ENCODE data around the gene COQ8A.

Gene COQ8A

DNA sequence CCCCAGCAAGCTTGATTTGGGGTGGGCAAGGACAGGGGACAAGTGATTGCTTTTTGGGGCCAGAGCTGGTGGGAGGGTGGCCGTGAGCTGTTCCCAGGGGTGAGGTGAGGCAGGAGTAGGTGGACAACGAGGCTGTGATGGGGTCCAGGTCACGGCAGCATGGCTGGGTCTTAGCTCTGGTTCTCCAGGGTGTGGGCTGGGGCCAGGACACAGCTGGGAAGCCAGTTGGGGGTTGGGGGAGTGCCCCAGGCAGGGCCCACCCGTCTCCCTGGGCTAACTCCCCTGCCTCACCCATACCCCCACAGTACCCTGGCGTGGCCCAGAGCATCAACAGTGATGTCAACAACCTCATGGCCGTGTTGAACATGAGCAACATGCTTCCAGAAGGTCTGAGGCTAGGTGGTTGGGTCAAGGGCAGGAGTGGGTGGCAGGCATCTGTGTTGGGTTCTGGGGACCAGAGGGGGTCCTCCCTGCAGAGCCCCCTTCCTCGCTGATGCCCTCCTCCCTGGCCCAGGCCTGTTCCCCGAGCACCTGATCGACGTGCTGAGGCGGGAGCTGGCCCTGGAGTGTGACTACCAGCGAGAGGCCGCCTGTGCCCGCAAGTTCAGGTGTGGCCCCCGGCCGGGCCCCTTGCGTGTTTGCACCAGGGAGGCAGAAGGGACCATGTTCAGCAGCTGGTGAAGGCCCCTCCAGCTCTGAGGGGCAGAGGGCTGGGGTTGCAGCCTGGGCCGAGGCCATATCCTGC, 43.3 kb downstream of the COQ8A start:
- Histone ChIP-seq H3K79me2 (ENCODE audit: control insufficient read depth, insufficient read depth, low read length) (no peaks in the 10 kb centered on the region), H4K5ac (ENCODE audit: low read length) (no peak overlapping the region), H2AK5ac (ENCODE audit: low read length) (no peak overlapping the region), H4K8ac (ENCODE audit: low read depth, low read length) (no peak overlapping the region), H3K4me3 (ENCODE audit: low read length) (no peak overlapping the region), H3K56ac (ENCODE audit: low read length) (no peak overlapping the region), H2BK120ac (ENCODE audit: low read depth, low read length) (no peak overlapping the region), H3K4ac (ENCODE audit: low read depth, low read length) (no peak overlapping the region), H3K79me1 (ENCODE audit: low read length) (no peaks in the 10 kb centered on the region), H3K4me2 (ENCODE audit: low read length) (no peak overlapping the region), H2BK15ac (replicated peaks; ENCODE audit: low read depth) (no peak overlapping the region), H2BK5ac (ENCODE audit: low read length) (no peak overlapping the region), H3K4me1 (ENCODE audit: control insufficient read depth, low read depth, low read length) (peaks cover 2% of the 10 kb centered on the region), H3K27ac (ENCODE audit: low read depth, low read length) (no peak overlapping the region), H3K9ac (ENCODE audit: low read length) (no peak overlapping the region), H3K27me3 (ENCODE audit: insufficient read depth, low read length, poor library complexity) (no peaks in the 10 kb centered on the region), H3K23ac (ENCODE audit: low read length) (no peak overlapping the region), H3K18ac (ENCODE audit: low read length) (no peak overlapping the region), H3K36me3 (ENCODE audit: control insufficient read depth, insufficient read depth, low read length) (no peaks in the 10 kb centered on the region)
- no CpG with 5 or more reads among the region's 18 CpGs for WGBS (ENCODE audit: extremely low coverage, insufficient coverage, low lambda C conversion rate)
- DNase-seq = no peak

DNA sequence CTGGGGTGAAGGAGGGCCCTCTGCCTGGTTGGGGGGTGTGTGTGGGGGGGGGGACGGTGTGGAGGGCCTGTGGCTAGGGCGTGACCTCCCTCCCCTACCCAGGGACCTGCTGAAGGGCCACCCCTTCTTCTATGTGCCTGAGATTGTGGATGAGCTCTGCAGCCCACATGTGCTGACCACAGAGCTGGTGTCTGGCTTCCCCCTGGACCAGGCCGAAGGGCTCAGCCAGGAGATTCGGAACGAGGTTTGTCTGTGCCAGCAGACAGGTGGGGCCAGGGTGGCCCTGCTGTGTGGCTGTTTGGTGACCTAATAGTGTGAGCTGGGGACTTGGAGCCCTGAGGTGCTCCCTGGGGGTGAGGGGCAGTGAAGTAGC, 43.9 kb downstream of the COQ8A start:
- Histone ChIP-seq H3K79me2 (ENCODE audit: control insufficient read depth, insufficient read depth, low read length) (no peaks in the 10 kb centered on the region), H4K5ac (ENCODE audit: low read length) (no peak overlapping the region), H3K36me3 (ENCODE audit: control insufficient read depth, insufficient read depth, low read length) (no peaks in the 10 kb centered on the region), H3K4me3 (ENCODE audit: low read length) (no peak overlapping the region), H3K4ac (ENCODE audit: low read depth, low read length) (no peak overlapping the region), H3K9ac (ENCODE audit: low read length) (no peak overlapping the region), H2BK120ac (ENCODE audit: low read depth, low read length) (no peak overlapping the region), H3K4me2 (ENCODE audit: low read length) (no peak overlapping the region), H2BK5ac (ENCODE audit: low read length) (no peak overlapping the region), H3K27me3 (ENCODE audit: insufficient read depth, low read length, poor library complexity) (no peaks in the 10 kb centered on the region), H3K23ac (ENCODE audit: low read length) (no peak overlapping the region), H3K27ac (ENCODE audit: low read depth, low read length) (no peak overlapping the region), H3K4me1 (ENCODE audit: control insufficient read depth, low read depth, low read length) (peaks cover 1% of the 10 kb centered on the region), H3K79me1 (ENCODE audit: low read length) (no peaks in the 10 kb centered on the region), H2AK5ac (ENCODE audit: low read length) (no peak overlapping the region), H3K18ac (ENCODE audit: low read length) (no peak overlapping the region), H4K8ac (ENCODE audit: low read depth, low read length) (no peak overlapping the region), H2BK15ac (replicated peaks; ENCODE audit: low read depth) (no peak overlapping the region), H3K56ac (ENCODE audit: low read length) (no peak overlapping the region)
- no CpG with 5 or more reads among the region's 5 CpGs for WGBS (ENCODE audit: extremely low coverage, insufficient coverage, low lambda C conversion rate)
- no peak for DNase-seq

DNA sequence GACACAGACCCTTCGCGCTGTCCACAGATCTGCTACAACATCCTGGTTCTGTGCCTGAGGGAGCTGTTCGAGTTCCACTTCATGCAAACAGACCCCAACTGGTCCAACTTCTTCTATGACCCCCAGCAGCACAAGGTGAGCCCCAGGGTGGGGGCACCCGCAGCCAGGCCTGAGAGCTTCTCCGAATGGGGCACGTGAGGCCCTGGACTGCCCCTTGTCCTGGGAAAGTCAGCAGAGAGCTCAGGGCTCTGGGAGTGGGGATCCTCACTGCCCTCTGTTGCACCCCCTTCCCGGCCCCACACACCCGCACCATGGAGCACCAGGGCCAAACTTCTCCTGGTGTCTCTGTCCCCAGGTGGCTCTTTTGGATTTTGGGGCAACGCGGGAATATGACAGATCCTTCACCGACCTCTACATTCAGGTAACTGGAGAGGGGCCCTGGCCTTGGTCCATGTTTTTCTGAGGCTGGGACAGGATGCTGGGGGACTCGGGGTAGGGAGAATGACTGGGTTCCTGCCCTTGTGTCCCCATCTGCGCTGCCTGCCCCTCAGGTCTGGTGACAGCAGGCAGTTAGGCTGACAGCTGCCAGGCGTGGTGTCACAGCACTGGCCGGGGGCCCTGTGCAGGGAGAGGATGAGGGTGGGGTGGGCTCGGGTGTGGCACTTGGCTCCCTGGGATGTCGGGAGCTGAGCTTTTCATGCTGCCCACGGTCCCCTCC, 44.6 kb downstream of the COQ8A start:
- no peak overlapping the region for H3K23ac ChIP-seq (ENCODE audit: low read length)
- no peaks in the 10 kb centered on the region for H3K4me1 ChIP-seq (ENCODE audit: control insufficient read depth, low read depth, low read length)
- no peak overlapping the region for H3K4ac ChIP-seq (ENCODE audit: low read depth, low read length)
- WGBS (ENCODE audit: extremely low coverage, insufficient coverage, low lambda C conversion rate) = no CpG with 5 or more reads among the region's 18 CpGs
- H3K79me1 ChIP-seq (ENCODE audit: low read length) = no peaks in the 10 kb centered on the region
- no peak overlapping the region for H3K4me3 ChIP-seq (ENCODE audit: low read length)
- no peaks in the 10 kb centered on the region for H3K27me3 ChIP-seq (ENCODE audit: insufficient read depth, low read length, poor library complexity)
- H2BK15ac ChIP-seq (replicated peaks; ENCODE audit: low read depth) = no peak overlapping the region
- no peaks in the 10 kb centered on the region for H3K79me2 ChIP-seq (ENCODE audit: control insufficient read depth, insufficient read depth, low read length)
- H4K5ac ChIP-seq (ENCODE audit: low read length) = no peak overlapping the region
- no peak overlapping the region for H2BK5ac ChIP-seq (ENCODE audit: low read length)
- no peak overlapping the region for H3K4me2 ChIP-seq (ENCODE audit: low read length)
- no peak overlapping the region for H3K56ac ChIP-seq (ENCODE audit: low read length)
- DNase-seq = no peak
- H4K8ac ChIP-seq (ENCODE audit: low read depth, low read length) = no peak overlapping the region
- no peak overlapping the region for H3K27ac ChIP-seq (ENCODE audit: low read depth, low read length)
- H2AK5ac ChIP-seq (ENCODE audit: low read length) = no peak overlapping the region
- H3K36me3 ChIP-seq (ENCODE audit: control insufficient read depth, insufficient read depth, low read length) = no peaks in the 10 kb centered on the region
- H3K18ac ChIP-seq (ENCODE audit: low read length) = no peak overlapping the region
- H2BK120ac ChIP-seq (ENCODE audit: low read depth, low read length) = no peak overlapping the region
- H3K9ac ChIP-seq (ENCODE audit: low read length) = no peak overlapping the region

DNA sequence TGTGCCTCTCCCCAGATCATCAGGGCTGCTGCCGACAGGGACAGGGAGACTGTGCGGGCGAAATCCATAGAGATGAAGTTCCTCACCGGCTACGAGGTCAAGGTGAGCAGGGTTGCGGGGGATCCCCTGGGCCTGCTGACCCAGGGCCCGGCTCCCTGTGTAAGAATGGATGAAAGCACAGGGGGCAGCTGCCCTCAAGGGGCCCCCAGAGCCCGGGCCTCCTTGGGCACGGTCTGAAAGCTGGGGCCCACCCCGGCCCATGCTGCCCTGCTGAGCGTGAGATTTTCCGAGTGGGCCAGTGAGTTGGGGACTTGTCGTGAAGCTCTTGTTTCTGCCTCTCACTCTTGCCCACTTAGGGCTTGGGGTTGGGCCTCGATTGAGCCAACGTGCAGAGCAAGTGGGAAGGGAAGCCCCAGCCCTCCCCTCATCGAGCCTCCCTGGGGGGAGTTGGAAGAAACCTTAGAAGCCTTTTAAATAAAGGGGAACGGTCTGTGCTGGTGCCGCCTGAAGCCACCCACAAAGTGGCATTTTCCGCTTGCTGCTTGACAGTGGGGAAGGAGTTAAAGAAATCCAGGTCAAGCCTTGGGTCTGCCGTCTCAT, 45.2 kb downstream of the COQ8A start:
- Histone ChIP-seq H2BK15ac (replicated peaks; ENCODE audit: low read depth) (no peak overlapping the region), H3K4me3 (ENCODE audit: low read length) (no peak overlapping the region), H3K27ac (ENCODE audit: low read depth, low read length) (no peak overlapping the region)

DNA sequence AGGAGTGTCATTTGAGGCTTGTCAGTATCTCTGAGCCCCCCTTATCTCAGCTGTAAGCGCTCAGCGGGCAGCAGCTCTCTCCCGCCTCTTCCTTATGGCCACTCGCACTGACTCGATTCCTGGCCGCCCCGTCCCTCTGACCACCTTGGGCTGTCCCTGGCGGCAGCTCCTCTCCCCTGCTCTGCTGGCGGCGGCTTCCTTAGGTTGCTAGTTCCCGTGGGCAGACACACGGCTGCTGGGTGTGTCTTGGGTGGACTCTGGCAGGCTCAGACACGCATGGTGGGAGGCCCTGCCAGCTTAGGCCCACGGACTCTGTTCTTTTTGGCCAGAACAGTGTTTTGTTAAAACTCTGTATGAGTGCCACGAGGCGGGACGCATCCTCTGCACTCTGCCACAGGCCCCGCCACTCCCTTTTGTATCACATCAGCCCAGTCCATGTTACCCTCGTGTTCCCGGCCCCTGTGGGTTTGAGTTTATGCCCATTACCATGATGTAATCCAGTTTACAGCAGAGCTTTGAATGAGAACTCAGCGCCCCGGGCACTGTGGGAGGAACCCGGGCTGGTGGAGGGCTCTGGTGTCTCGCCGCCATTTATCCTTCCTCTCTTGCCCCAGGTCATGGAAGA, 45.9 kb downstream of the COQ8A start:
- H3K36me3 ChIP-seq (ENCODE audit: control insufficient read depth, insufficient read depth, low read length) = no peaks in the 10 kb centered on the region
- H2AK5ac ChIP-seq (ENCODE audit: low read length) = no peak overlapping the region
- no peaks in the 10 kb centered on the region for H3K79me1 ChIP-seq (ENCODE audit: low read length)
- no peak overlapping the region for H3K4me3 ChIP-seq (ENCODE audit: low read length)
- DNase-seq = no peak
- H2BK15ac ChIP-seq (replicated peaks; ENCODE audit: low read depth) = no peak overlapping the region
- H3K9ac ChIP-seq (ENCODE audit: low read length) = no peak overlapping the region
- H2BK120ac ChIP-seq (ENCODE audit: low read depth, low read length) = no peak overlapping the region
- H4K5ac ChIP-seq (ENCODE audit: low read length) = no peak overlapping the region
- WGBS (ENCODE audit: extremely low coverage, insufficient coverage, low lambda C conversion rate) = no CpG with 5 or more reads among the region's 25 CpGs
- H3K79me2 ChIP-seq (ENCODE audit: control insufficient read depth, insufficient read depth, low read length) = no peaks in the 10 kb centered on the region
- no peak overlapping the region for H3K18ac ChIP-seq (ENCODE audit: low read length)
- no peak overlapping the region for H3K4me2 ChIP-seq (ENCODE audit: low read length)
- H3K4me1 ChIP-seq (ENCODE audit: control insufficient read depth, low read depth, low read length) = no peaks in the 10 kb centered on the region
- H3K23ac ChIP-seq (ENCODE audit: low read length) = no peak overlapping the region
- H3K27me3 ChIP-seq (ENCODE audit: insufficient read depth, low read length, poor library complexity) = no peaks in the 10 kb centered on the region
- H2BK5ac ChIP-seq (ENCODE audit: low read length) = no peak overlapping the region
- H3K27ac ChIP-seq (ENCODE audit: low read depth, low read length) = no peak overlapping the region
- no peak overlapping the region for H3K56ac ChIP-seq (ENCODE audit: low read length)
- no peak overlapping the region for H4K8ac ChIP-seq (ENCODE audit: low read depth, low read length)
- no peak overlapping the region for H3K4ac ChIP-seq (ENCODE audit: low read depth, low read length)

More for the DNA sequence above, 45.2 kb downstream of the COQ8A start:
- no peak for DNase-seq
- WGBS (ENCODE audit: extremely low coverage, insufficient coverage, low lambda C conversion rate) = no CpG with 5 or more reads among the region's 20 CpGs
- no peak overlapping the region for H2AK5ac ChIP-seq (ENCODE audit: low read length)
- H2BK5ac ChIP-seq (ENCODE audit: low read length) = no peak overlapping the region
- H3K9ac ChIP-seq (ENCODE audit: low read length) = no peak overlapping the region
- H4K8ac ChIP-seq (ENCODE audit: low read depth, low read length) = no peak overlapping the region
- no peak overlapping the region for H3K23ac ChIP-seq (ENCODE audit: low read length)
- no peak overlapping the region for H4K5ac ChIP-seq (ENCODE audit: low read length)
- no peak overlapping the region for H3K4me2 ChIP-seq (ENCODE audit: low read length)
- H3K56ac ChIP-seq (ENCODE audit: low read length) = no peak overlapping the region
- no peak overlapping the region for H2BK120ac ChIP-seq (ENCODE audit: low read depth, low read length)
- H3K79me2 ChIP-seq (ENCODE audit: control insufficient read depth, insufficient read depth, low read length) = no peaks in the 10 kb centered on the region
- no peak overlapping the region for H3K18ac ChIP-seq (ENCODE audit: low read length)
- H3K36me3 ChIP-seq (ENCODE audit: control insufficient read depth, insufficient read depth, low read length) = no peaks in the 10 kb centered on the region
- H3K27me3 ChIP-seq (ENCODE audit: insufficient read depth, low read length, poor library complexity) = no peaks in the 10 kb centered on the region
- no peaks in the 10 kb centered on the region for H3K79me1 ChIP-seq (ENCODE audit: low read length)
- no peaks in the 10 kb centered on the region for H3K4me1 ChIP-seq (ENCODE audit: control insufficient read depth, low read depth, low read length)
- no peak overlapping the region for H3K4ac ChIP-seq (ENCODE audit: low read depth, low read length)

All from mesendoderm (in vitro differentiated cells).